ENCODE measurements around the gene GP1BB. TPM values are rescaled to one million over a fixed set of nuclear protein-coding genes. Genes with fewer than 3 reads are reported as not detected.

The GP1BB gene
- total RNA-seq, 1 experiment from 2014 or later: 3.6 TPM

DNA sequence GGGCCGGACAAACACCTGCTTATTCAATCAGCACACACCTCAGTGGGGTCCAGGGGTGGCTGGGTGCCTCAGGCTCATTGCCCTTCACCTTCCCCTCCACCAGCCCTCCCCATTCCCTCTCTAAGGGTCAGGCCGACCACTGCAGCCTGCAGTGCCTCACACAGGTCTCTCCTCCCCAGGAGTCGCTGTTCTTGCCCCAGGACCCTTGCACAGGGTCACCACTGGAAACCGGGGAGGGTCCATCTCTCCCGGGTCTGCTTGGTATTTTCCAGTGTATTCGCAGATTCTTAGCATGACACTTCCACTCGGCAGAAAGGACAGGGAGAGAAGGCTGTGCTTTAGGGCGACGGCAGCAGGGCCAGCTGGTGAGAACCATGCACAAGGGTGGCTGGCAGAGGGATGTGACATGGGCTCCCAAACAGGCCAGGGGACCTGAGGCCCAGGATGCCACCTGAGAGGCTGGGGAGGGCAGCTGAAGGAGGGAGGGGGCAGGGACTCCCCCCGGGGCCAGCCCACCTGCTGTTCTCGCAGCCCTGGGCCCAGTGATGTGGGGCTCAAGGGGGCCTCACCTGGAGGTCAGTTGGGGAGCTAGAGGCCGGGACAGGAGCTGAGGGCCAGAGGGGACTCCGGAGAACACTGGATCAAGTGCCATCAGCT, 21.1 kb downstream of the GP1BB start:
- DNase-seq (ENCODE audit: low read depth, low spot score) (no peak), ATAC-seq (no peak)
- in situ Hi-C loops (cut with HindIII; ENCODE audit: low pct_unique_long_range_greater_than_20kb, low sequenced_read_pairs): no loop called here
- CTCF ChIA-PET: interaction anchor here (1.4 kb wide), 1 partner anchor 14 kb away, joined by 4 read pairs; no protein-coding TSS in a partner anchor
- BruUV-seq (replicated peaks): no TSS peak
- TF ChIP-seq, protein P1, sequence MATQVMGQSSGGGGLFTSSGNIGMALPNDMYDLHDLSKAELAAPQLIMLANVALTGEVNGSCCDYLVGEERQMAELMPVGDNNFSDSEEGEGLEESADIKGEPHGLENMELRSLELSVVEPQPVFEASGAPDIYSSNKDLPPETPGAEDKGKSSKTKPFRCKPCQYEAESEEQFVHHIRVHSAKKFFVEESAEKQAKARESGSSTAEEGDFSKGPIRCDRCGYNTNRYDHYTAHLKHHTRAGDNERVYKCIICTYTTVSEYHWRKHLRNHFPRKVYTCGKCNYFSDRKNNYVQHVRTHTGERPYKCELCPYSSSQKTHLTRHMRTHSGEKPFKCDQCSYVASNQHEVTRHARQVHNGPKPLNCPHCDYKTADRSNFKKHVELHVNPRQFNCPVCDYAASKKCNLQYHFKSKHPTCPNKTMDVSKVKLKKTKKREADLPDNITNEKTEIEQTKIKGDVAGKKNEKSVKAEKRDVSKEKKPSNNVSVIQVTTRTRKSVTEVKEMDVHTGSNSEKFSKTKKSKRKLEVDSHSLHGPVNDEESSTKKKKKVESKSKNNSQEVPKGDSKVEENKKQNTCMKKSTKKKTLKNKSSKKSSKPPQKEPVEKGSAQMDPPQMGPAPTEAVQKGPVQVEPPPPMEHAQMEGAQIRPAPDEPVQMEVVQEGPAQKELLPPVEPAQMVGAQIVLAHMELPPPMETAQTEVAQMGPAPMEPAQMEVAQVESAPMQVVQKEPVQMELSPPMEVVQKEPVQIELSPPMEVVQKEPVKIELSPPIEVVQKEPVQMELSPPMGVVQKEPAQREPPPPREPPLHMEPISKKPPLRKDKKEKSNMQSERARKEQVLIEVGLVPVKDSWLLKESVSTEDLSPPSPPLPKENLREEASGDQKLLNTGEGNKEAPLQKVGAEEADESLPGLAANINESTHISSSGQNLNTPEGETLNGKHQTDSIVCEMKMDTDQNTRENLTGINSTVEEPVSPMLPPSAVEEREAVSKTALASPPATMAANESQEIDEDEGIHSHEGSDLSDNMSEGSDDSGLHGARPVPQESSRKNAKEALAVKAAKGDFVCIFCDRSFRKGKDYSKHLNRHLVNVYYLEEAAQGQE (IDR thresholded peaks at IDR 0.05; ENCODE audit: insufficient read depth in 1 of 2, low read depth in 2 of 2, low read length in 1 of 2): no peak
- TF ChIP-seq CTCF (IDR thresholded peaks at IDR 0.05) (no peak), POLR2AphosphoS5 (IDR thresholded peaks at IDR 0.05; ENCODE audit: low read depth, low read length) (no peak), TCF7L2 (IDR thresholded peaks at IDR 0.05; ENCODE audit: low read depth, low read length) (no peak), SIN3A (IDR thresholded peaks at IDR 0.05; ENCODE audit: borderline replicate concordance, insufficient read depth, low read depth, low read length) (no peak)
- intact Hi-C loops (cut with micrococcal nuclease; ENCODE audit: unreplicated experiment): no loop called here
- POLR2A ChIA-PET: no interaction called here
- no peak overlapping the region for H3K27ac ChIP-seq (ENCODE audit: low read length)
- H3K4me1 ChIP-seq (ENCODE audit: control insufficient read depth, insufficient read depth, low read length): peaks cover 2% of the 10 kb centered on the region; the same call in 1 of the 2 replicates
- no peaks in the 10 kb centered on the region for H3K36me3 ChIP-seq (ENCODE audit: control insufficient read depth, insufficient read depth, low read length)
- no peaks in the 10 kb centered on the region for H3K27me3 ChIP-seq (ENCODE audit: control insufficient read depth, insufficient read depth, low read length)
- H3K9me3 ChIP-seq (ENCODE audit: control insufficient read depth, insufficient read depth, low read depth, low read length): no peaks in the 10 kb centered on the region
- H3K4me3 ChIP-seq (ENCODE audit: low read depth in 2 of 2, low read length in 2 of 2): no peak overlapping the region

DNA sequence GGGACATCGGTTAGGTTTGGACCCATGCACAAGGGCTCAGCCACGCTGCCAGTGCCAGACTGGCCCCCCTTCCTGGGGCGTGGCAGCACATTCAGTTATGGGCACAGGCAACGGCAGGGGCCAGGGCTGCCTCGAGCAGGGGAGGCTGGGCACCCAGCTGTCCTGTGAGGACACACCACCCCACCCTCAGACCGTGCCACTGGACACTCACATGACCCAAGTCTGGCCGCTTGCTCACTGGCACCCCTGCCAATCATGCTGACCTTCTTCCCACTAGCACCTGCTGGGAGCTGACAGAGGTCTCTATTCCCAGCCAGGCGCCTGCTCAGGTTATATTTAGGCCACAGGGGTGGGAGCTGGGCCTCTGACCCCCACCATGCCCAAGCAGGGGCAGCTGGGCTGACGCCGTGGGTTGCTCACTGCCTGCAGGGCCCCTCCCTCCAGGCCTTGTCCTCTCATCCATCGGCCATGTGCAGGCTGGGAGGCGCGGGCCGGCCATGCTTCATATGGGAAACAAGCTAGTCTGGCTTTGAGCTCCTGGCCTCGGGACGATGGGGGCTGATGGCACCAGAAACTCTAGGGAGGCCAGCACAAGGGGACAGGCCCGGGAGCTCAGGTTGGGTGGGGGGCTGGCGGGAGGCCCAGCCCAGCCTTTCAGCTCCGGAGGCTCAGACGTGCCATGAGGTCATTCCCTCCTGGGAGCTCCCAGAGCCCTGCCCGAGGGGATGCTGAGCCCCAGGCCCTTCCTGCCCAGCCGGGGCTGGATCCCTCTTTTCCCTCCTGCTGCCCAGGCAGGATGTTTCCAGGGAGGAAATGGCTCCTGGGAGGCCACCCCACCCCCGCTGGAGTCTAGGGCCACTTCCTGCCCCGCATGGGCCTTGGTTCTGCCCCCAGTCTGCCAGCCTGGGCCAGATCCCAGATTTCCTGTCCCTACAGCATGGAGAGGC, 22.1 kb downstream of the GP1BB start:
- H3K27me3 ChIP-seq (ENCODE audit: control insufficient read depth, insufficient read depth, low read length): no peaks in the 10 kb centered on the region
- H3K9me3 ChIP-seq (ENCODE audit: control insufficient read depth, insufficient read depth, low read depth, low read length): no peaks in the 10 kb centered on the region
- POLR2A ChIA-PET: no interaction called here
- H3K4me3 ChIP-seq (ENCODE audit: low read depth in 2 of 2, low read length in 2 of 2): no peak overlapping the region
- BruUV-seq (replicated peaks): no TSS peak
- no peak for TF ChIP-seq SIN3A (IDR thresholded peaks at IDR 0.05; ENCODE audit: borderline replicate concordance, insufficient read depth, low read depth, low read length)
- TF ChIP-seq, protein P1 (IDR thresholded peaks at IDR 0.05; ENCODE audit: insufficient read depth in 1 of 2, low read depth in 2 of 2, low read length in 1 of 2): no peak
- TF ChIP-seq CTCF (IDR thresholded peaks at IDR 0.05): no peak
- no peak for TF ChIP-seq POLR2AphosphoS5 (IDR thresholded peaks at IDR 0.05; ENCODE audit: low read depth, low read length)
- TF ChIP-seq TCF7L2 (IDR thresholded peaks at IDR 0.05; ENCODE audit: low read depth, low read length): no peak
- H3K36me3 ChIP-seq (ENCODE audit: control insufficient read depth, insufficient read depth, low read length): no peaks in the 10 kb centered on the region
- H3K27ac ChIP-seq (ENCODE audit: low read length): no peak overlapping the region
- intact Hi-C loops (cut with micrococcal nuclease; ENCODE audit: unreplicated experiment): no loop called here
- peaks cover 2% of the 10 kb centered on the region; the same call in 1 of the 2 replicates for H3K4me1 ChIP-seq (ENCODE audit: control insufficient read depth, insufficient read depth, low read length)
- CTCF ChIA-PET: interaction anchor here (1.4 kb wide), 1 partner anchor 15 kb away, joined by 4 read pairs; no protein-coding TSS in a partner anchor
- in situ Hi-C loops (cut with HindIII; ENCODE audit: low pct_unique_long_range_greater_than_20kb, low sequenced_read_pairs): no loop called here
- no peak for DNase-seq (ENCODE audit: low read depth, low spot score)
- no peak for ATAC-seq
